Transverse colon (tissue), 4 donors: ENCODE results near the gene ZBTB18. TPM values are rescaled to one million over a fixed set of nuclear protein-coding genes. Genes with fewer than 3 reads are reported as not detected.

Experiments used
- DNase-seq: peaks from one replicate; pipeline ENCODE4 v3.0.0-alpha.2; 2019
- H3K27ac ChIP-seq, 4 donors: fragments of 200-600 bp; sonication (generic); 2 replicates each; pipeline ENCODE4 v1.5.1; 2016 to 2018; ENCODE audit warnings: inconsistent platforms in 4 of 4
- H3K27me3 ChIP-seq: fragments of 200-600 bp; sonication (generic); 2 replicates; pipeline ENCODE4 v1.5.1; 2017; ENCODE audit warnings: inconsistent platforms
- H3K36me3 ChIP-seq, 4 donors: fragments of 200-600 bp; sonication (generic); 2 replicates each; pipeline ENCODE4 v1.5.1; 2017 to 2019; ENCODE audit warnings: inconsistent platforms in 4 of 4
- H3K4me1 ChIP-seq, 4 donors: fragments of 200-600 bp; sonication (generic); 2 replicates each; pipeline ENCODE4 v1.5.1; 2017 to 2020; ENCODE audit warnings: inconsistent platforms in 4 of 4
- H3K4me3 ChIP-seq, 4 donors: fragments of 200-600 bp; sonication (generic); 1 replicate in 1 of 4; 2 replicates in 3 of 4; pipeline versions ENCODE4 v1.5.1 to v1.6.1; 2017 to 2019; ENCODE audit warnings: inconsistent platforms in 4 of 4
- H3K9me3 ChIP-seq, 2 donors: fragments of 200-600 bp; sonication (generic); 2 replicates each; pipeline ENCODE4 v1.5.1; 2017 to 2019; ENCODE audit warnings: inconsistent platforms in 2 of 2
- EP300 ChIP-seq: sonication (generic); formaldehyde crosslinking; IDR thresholded peaks from one replicate; pipeline ENCODE4 v1.6.1; 2017; ENCODE audit warnings: antibody characterized with exemption, low read depth
- POLR2A ChIP-seq: fragments of 450-650 bp; IDR thresholded peaks from one replicate; pipeline ENCODE4 v1.6.1; 2016; ENCODE audit warnings: antibody characterized with exemption, mild to moderate bottlenecking, moderate library complexity
- POLR2AphosphoS5 ChIP-seq, 3 donors: sonication (generic); formaldehyde crosslinking; IDR thresholded peaks; one replicate each; pipeline ENCODE4 v1.6.1; 2016; ENCODE audit warnings: antibody characterized with exemption in 3 of 3
- WGBS, 2 donors: methylation state at CpG; one replicate each; pipeline ENCODE4 v1.1.5; 2018; ENCODE audit warnings: low coverage in 1 of 2; 5-methylcytosine and 5-hydroxymethylcytosine counted together
- in situ Hi-C, 4 donors: fragments of 200-750 bp; cut with MboI; loops; one replicate each; pipeline versions ENCODE4 v1.15.0 to v1.15.1; 2017; ENCODE audit warnings: low sequenced_read_pairs in 3 of 4, low pct_ligation_motif_present in 1 of 4, low pct_unique_long_range_greater_than_20kb in 1 of 4
- intact Hi-C: fragments of 100-400 bp; cut with DNase I; formaldehyde crosslinking; loops from one replicate; pipeline ENCODE4 v1.15.1; 2023; ENCODE audit warnings: low total_unique reads
- total RNA-seq, 4 donors: library from RNA; depleted of rRNA; stranded (reverse); fragments of >200 nt; gene quantifications; one replicate each; pipeline ENCODE4 v1.1.0, GENCODE V29; 2016
- TF ChIP-seq, protein P1 (sequence below), 5 experiments: fragments of 200-600 bp in 3 of 5; fragments of 450-650 bp in 2 of 5; sonication (generic) in 3 of 5; IDR thresholded peaks; 1 replicate in 2 of 5; 2 replicates in 3 of 5; pipeline ENCODE4 v1.5.1; 2016 to 2017; ENCODE audit warnings: antibody characterized with exemption in 5 of 5, inconsistent platforms in 3 of 5, mild to moderate bottlenecking in 2 of 5, moderate library complexity in 1 of 5

Gene ZBTB18
- total RNA-seq, 4 donors from 2014 or later = 4.1 to 32.8 (median 17.7) TPM

DNA sequence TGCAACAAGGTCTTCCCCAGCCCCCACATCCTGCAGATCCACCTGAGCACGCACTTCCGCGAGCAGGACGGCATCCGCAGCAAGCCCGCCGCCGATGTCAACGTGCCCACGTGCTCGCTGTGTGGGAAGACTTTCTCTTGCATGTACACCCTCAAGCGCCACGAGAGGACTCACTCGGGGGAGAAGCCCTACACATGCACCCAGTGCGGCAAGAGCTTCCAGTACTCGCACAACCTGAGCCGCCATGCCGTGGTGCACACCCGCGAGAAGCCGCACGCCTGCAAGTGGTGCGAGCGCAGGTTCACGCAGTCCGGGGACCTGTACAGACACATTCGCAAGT, 3.8 kb downstream of the ZBTB18 start:
- no peak overlapping the region for H3K4me3 ChIP-seq
- 97 to 100% methylated on average over 12 to 27 of the region's 27 CpGs for WGBS, 2 donors
- no peaks in the 10 kb centered on the region for H3K9me3 ChIP-seq
- peaks cover 0 to 15% (median 6%) of the 10 kb centered on the region in 4 donors for H3K36me3 ChIP-seq
- no peak for DNase-seq
- no peak overlapping the region for H3K27ac ChIP-seq
- H3K27me3 ChIP-seq = no peaks in the 10 kb centered on the region
- in situ Hi-C loops (loop anchor here in 1 of 4 donors (25.0 kb wide), 1 partner anchor 407 kb away; the partner anchor contains the start of genes ADSS2 and CATSPERE), intact Hi-C loops (no loop called here)
- TF ChIP-seq POLR2A = no peak
- peaks cover 0 to 34% (median 14%) of the 10 kb centered on the region in 4 donors for H3K4me1 ChIP-seq

DNA sequence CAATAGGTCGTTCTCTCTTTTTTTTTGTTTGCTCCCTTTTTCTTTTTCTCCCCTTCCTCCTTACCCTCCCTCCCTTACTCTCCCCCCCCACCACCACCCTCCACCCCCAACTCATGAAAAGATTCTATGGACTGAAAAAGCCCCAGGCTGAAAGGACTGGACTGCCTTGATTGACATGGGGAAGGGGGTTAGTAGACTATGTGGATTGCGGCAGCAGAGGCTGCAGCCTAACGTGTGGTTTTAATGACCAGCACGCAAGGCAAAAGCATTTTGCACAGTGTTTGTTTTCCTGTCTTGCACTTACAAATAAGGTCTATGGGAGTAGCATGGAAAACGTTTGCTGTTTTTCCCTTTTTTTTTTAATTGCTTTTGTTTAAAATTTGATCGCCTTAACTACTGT, 5.5 kb downstream of the ZBTB18 start:
- WGBS, 2 donors = 77 to 81% methylated on average over 4 to 6 of the region's 6 CpGs
- peaks cover 0 to 17% (median 6%) of the 10 kb centered on the region in 4 donors for H3K4me1 ChIP-seq
- H3K27me3 ChIP-seq = no peaks in the 10 kb centered on the region
- in situ Hi-C loops = loop anchor here in 1 of 4 donors (25.0 kb wide), 1 partner anchor 406 kb away; the partner anchor contains the start of genes ADSS2 and CATSPERE
- intact Hi-C loops = no loop called here
- DNase-seq = no peak
- H3K9me3 ChIP-seq = no peaks in the 10 kb centered on the region
- H3K4me3 ChIP-seq = no peak overlapping the region
- H3K27ac ChIP-seq = no peak overlapping the region
- peaks cover 0 to 15% (median 6%) of the 10 kb centered on the region in 4 donors for H3K36me3 ChIP-seq
- TF ChIP-seq POLR2A (no peak), EP300 (no peak), POLR2AphosphoS5 (IDR thresholded peaks at IDR 0.05) (no peak)
- TF ChIP-seq, protein P1, sequence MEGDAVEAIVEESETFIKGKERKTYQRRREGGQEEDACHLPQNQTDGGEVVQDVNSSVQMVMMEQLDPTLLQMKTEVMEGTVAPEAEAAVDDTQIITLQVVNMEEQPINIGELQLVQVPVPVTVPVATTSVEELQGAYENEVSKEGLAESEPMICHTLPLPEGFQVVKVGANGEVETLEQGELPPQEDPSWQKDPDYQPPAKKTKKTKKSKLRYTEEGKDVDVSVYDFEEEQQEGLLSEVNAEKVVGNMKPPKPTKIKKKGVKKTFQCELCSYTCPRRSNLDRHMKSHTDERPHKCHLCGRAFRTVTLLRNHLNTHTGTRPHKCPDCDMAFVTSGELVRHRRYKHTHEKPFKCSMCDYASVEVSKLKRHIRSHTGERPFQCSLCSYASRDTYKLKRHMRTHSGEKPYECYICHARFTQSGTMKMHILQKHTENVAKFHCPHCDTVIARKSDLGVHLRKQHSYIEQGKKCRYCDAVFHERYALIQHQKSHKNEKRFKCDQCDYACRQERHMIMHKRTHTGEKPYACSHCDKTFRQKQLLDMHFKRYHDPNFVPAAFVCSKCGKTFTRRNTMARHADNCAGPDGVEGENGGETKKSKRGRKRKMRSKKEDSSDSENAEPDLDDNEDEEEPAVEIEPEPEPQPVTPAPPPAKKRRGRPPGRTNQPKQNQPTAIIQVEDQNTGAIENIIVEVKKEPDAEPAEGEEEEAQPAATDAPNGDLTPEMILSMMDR (IDR thresholded peaks at IDR 0.05) = no peak

DNA sequence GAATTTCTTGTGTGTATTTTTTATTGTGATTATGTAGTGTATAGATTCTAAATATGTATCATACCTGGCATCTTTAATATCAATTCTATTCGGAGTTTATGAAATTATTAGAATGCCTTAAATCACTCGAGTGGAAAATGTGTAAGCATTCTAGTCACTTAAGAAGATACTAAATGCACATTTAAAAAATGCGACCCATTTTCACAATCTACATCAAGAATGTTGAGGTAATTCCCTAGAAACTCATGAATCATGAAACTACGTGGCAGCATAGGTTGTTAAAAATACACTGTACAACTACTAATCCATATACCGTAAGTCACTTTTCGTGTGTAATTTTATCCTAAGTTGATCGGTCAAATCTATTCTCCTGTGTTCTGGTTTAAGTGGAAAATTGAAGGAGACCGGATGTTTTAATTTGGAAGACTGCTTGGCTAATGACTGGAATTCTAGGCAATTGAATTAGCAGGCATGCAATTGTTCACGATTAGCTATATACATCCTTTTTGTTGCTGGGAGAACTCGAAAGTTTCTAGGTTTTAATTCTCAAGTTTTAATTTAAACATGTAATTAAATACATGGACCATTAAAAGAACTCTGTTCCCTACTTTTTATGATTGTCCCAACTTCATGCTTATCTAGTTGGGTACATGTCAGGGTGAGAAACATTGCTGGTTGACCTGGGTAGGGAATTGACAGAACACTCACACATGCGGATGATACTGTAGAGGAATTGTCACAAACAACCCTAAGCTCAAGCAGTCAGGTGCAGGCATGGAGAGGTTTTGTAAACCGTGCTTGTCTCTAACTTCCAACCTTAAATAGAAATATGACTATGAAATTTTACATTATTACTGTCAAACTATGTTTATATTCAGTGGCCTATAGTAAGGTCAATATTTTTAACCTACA, 6.6 kb downstream of the ZBTB18 start:
- peaks cover 0 to 6% (median 2%) of the 10 kb centered on the region in 4 donors for H3K4me1 ChIP-seq
- in situ Hi-C loops (loop anchor here in 1 of 4 donors (25.0 kb wide), 1 partner anchor 405 kb away; the partner anchor contains the start of genes ADSS2 and CATSPERE), intact Hi-C loops (no loop called here)
- H3K9me3 ChIP-seq = no peaks in the 10 kb centered on the region
- TF ChIP-seq, protein P1 (IDR thresholded peaks at IDR 0.05) = no peak
- TF ChIP-seq EP300 = no peak
- no peak for TF ChIP-seq POLR2AphosphoS5 (IDR thresholded peaks at IDR 0.05)
- TF ChIP-seq POLR2A = no peak
- DNase-seq = no peak
- H3K4me3 ChIP-seq = no peak overlapping the region
- no peaks in the 10 kb centered on the region for H3K27me3 ChIP-seq
- H3K27ac ChIP-seq = no peak overlapping the region
- WGBS, 2 donors = 86 to 90% methylated on average over 12 of the region's 12 CpGs
- H3K36me3 ChIP-seq = peaks cover 0 to 15% (median 6%) of the 10 kb centered on the region in 4 donors

DNA sequence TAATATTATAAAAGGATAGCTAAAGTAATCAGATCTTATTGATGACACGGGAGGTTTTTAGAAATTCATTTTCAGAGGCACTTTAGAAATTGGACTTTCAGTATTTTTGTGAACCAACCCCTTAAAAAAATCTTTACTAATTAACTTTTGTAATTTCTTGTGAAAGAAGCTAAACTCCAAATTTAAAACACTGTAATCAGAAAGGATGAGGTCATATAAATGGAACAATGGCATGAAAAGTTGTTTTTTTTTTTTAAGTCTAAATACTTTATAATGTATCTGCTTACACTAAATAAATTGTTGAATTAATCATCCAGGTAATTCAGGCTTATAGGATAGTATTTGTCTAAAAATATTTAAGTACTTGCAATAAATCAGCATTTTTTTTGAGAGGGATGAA, 9.0 kb downstream of the ZBTB18 start:
- WGBS, 2 donors = 94 to 96% methylated on average over 1 of the region's 1 CpG
- Histone ChIP-seq H3K27ac (no peak overlapping the region), H3K27me3 (no peaks in the 10 kb centered on the region), H3K4me3 (no peak overlapping the region), H3K9me3 (no peaks in the 10 kb centered on the region), H3K36me3 (peaks cover 0 to 1% (median 0%) of the 10 kb centered on the region in 4 donors), H3K4me1 (peaks cover 0 to 5% (median 1%) of the 10 kb centered on the region in 4 donors)
- no peak for DNase-seq
- in situ Hi-C loops (loop anchor here in 1 of 4 donors (25.0 kb wide), 1 partner anchor 402 kb away; the partner anchor contains the start of genes ADSS2 and CATSPERE), intact Hi-C loops (no loop called here)
- TF ChIP-seq EP300 (no peak), POLR2A (no peak), POLR2AphosphoS5 (IDR thresholded peaks at IDR 0.05) (no peak)
- TF ChIP-seq, protein P1 (IDR thresholded peaks at IDR 0.05) = no peak
